ENCODE results near the gene UNC5C.
"Not testable (repeated sequence)": the region's sequence is repeated elsewhere in the genome, so short reads cannot be mapped to it uniquely, and the experiment has no call there.

Gene UNC5C

DNA sequence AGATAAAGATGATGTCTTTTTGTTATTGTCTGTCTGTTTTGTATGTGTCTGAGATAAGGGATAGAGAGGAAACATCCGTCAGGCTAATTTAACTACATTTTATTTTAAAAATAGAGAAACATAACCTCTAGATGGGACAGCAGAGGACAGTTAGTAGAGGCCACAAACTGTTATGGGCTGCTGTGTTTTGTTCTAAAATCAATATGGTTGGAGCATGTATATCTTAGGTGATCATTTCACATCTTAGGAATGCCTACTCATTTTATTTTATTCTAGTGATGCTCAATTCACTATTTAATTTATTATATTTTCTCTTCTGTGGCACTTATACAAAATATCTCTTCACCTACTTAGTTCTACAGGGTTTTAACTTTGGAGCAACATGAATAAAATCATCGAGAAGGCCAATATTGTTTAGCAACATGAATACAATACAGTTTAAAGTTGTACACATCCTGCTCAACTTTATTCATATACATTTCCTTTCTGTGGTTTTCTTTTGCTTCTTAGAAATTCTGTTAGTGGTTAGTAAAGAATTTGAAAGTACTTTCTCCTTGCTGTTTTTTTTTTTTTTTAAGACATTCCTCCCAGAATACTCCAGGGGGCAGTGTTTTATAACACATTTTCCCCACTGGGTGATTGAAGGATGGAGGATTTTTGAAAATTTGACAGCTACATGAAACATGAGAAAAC, 392.9 kb downstream of the UNC5C start:
- no peak overlapping the region for H3K4me3 ChIP-seq (ENCODE audit: low read depth, low read length)

DNA sequence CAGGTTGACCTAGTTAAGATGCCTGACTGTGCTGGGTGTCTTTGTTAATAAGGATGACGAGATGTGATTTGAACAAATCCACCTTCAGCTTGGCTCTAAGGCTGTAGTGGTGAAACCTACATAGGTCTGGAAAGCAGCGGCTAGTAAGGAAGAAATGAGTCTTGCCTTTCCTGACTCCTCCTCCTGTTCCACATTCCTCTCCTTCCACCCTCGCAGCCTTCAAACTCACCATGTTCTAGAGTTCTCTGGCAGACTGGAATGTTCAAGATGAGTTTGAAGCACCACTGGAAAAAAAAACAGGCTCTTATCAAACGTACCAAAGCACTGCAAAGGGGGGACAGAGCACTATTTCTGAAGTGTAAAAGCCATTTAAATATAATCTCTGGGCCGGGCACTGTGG, 395.6 kb downstream of the UNC5C start:
- H3K4me3 ChIP-seq (ENCODE audit: low read depth, low read length), result no peak overlapping the region

DNA sequence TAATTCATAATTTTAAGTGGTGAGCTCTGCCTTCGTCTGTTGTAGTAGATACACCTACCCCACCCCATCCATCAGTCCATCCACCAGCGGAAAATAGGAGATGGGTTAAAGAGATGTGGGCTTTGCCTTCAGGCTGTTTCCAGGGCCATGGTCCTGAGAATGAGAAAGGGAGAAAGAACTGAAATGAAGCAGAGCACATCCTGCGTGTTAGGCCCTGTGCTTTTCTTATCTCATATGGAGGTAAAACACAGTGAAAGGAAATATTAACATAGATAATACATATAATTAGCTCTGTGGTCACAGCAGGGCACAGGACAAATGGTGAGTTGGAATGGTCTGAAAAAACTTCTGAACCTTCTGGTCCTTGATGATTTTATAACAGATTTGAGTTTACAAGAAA, 397.5 kb downstream of the UNC5C start:
- no peak overlapping the region for H3K4me3 ChIP-seq (ENCODE audit: low read depth, low read length)

DNA sequence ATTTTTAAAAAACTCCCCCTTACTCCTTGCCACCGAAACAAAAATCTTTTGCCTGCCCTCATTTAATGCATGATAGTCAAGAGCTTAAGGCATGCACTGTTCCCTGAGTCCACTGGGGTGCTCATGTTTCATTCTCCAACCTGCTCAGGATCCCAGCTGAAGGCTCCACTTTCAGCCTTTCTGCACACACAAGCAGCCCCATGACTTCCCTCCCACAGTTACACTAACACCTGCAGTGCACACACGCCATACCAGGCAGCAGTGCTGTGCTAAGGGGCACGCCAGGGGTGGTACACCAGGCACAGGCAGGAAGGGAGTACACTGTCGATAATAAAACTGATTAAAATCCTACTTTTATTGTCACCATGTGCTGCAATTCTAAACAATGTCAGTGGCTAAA, 405.8 kb downstream of the UNC5C start:
- no peak overlapping the region for H3K4me3 ChIP-seq (ENCODE audit: low read depth, low read length)

DNA sequence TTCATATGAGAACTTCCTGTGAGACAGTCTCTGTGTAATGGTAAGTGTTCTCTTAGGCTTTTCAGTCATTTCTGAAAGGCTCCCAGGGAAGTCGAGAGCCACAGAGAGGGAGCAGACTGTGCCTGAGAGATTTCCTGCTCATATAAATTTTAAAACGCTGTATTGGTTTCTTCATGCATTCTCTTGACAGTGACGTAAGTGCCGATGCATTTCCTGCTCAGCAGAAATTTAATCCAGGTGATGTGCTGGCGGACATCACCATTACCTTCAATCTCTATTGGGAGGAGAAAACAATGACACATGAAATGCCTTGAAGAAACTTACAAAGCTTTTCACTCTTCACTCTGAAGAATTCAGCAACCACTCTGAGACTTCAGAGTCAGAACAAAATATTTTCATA, 407.4 kb downstream of the UNC5C start:
- H3K4me3 ChIP-seq (ENCODE audit: low read depth, low read length), result no peak overlapping the region

DNA sequence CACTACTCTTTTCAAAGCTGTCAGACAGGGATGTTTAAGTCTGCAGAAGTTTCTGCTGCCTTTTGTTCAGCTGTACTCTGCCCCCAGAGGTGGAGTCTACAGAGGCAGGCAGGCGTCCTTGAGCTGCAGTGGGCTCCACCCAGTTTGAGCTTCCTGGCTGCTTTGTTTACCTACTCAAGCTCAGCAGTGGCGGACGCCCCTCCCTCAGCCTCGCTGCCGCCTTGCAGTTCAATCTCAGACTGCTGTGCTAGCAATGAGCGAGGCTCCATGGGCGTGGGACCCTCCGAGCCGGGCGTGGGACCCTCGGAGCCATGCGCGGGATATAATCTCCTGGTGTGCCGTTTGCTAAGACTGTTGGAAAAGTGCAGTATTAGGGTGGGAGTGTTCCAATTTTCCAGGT, 409.3 kb downstream of the UNC5C start:
- H3K4me3 ChIP-seq (ENCODE audit: low read depth, low read length), result not testable (repeated sequence)

DNA sequence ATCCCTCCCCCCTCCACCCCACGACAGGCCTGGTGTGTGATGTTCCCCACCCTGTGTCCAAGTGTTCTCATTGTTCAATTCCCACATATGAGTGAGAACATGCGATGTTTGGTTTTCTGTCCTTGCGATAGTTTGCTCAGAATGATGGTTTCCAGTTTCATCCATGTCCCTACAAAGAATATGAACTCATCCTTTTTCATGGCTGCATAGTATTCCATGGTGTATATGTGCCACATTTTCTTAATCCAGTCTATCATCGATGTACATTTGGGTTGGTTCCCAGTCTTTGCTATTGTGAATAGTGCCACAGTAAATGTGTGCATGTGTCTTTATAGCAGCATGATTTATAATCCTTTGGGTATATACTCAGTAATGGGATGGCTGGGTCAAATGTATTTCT, 414.8 kb downstream of the UNC5C start:
- H3K4me3 ChIP-seq (ENCODE audit: low read depth, low read length), result not testable (repeated sequence)

DNA sequence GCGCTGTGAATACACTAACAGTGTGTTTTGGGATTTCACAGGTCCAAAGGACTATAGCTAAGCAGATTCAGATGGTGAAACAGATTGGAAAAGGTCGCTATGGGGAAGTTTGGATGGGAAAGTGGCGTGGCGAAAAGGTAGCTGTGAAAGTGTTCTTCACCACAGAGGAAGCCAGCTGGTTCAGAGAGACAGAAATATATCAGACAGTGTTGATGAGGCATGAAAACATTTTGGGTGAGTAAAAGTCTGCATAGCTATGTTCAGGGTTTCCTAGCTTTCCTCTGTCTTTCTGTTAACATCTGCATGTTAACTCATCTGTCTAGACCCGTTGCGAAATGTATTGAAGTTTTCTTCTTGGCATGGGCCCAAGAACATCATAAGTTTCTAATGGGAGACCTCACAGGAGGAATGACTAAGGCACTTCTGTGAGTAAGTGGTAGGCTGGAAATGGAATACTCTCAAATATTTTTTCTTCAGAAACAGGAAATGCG, 418.9 kb downstream of the UNC5C start:
- H3K4me3 ChIP-seq (ENCODE audit: low read depth, low read length), result no peak overlapping the region

DNA sequence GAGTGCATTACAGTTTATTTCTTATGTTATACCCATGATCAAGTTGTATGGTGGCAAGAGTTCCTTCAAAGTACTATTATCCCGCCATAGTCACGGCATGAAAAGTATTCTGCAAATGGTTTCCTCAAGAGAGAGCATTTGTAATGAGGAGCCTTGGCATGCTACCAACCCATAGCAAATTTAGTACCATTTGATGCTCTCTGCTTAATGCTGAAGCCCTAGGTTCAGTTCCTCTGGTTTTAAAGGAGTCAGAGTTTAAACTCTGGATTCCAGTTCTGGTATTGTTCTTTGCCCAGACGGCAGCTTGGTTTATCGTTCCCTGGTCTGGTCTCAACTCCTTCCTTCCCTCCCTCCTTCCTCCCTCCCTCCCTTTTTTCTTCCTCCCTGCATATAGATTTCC, 419.7 kb downstream of the UNC5C start:
- H3K4me3 ChIP-seq (ENCODE audit: low read depth, low read length), result no peak overlapping the region

DNA sequence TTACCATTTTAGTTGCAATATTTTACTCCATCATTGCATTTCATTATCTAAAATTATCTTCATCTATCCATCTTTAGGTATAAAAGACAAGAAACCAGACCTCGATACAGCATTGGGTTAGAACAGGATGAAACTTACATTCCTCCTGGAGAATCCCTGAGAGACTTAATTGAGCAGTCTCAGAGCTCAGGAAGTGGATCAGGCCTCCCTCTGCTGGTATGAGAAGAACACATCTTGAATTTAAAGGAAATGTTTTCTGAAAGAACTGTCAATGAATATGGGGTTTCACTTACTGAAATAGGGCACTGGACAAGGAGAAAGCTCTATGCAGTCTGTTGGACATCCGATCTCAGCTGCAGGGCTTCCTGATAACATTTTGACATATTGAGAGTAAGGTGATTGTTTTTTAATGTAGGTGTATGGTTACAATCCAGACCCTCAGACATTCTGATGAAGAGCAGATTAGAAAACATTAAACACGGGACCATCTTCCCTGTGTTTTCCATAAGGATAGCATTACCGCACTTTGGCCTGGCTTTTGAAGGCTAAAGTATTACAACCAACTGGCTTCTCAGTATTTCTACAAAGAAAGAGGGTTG, 423.8 kb downstream of the UNC5C start:
- H3K4me3 ChIP-seq (ENCODE audit: low read depth, low read length), result no peak overlapping the region

DNA sequence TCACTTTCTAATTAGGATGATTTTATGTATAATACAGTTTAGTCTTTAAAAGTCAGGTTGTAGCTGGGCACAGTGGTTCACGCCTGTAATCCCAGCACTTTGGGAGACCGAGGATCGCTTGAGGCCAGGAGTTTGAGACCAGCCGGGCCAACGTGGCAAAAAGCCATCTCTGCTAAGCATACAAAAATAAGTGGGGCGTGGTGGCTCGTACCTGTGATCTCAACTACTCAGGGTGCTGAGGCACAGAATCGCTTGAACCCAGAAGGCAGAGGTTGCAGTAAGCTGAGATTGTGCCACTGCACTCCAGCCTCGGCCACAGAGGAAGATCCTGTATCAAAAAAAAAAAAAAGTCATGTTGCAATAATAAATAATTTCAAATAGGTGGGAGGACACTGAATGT, 426.8 kb downstream of the UNC5C start:
- no peak overlapping the region for H3K4me3 ChIP-seq (ENCODE audit: low read depth, low read length)

DNA sequence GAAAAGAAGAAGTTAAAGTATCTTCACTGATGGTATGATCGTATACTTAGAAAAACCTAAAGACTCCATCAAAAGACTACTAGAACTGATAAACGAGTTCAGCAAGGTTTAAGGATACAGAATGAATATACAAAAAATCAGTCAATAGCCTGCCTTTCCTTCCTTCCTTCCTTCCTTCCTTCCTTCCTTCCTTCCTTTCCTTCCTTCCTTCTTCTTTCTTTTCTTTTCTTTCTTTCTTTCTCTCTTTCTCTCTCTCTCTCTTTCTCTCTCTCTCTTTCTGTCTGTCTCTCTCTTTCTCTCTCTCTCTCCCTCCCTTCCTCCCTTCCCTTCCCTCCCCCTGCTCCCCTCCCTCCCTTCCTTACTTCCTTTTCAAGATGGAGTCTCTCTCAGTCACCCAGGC, 428.3 kb downstream of the UNC5C start:
- no peak overlapping the region for H3K4me3 ChIP-seq (ENCODE audit: low read depth, low read length)

DNA sequence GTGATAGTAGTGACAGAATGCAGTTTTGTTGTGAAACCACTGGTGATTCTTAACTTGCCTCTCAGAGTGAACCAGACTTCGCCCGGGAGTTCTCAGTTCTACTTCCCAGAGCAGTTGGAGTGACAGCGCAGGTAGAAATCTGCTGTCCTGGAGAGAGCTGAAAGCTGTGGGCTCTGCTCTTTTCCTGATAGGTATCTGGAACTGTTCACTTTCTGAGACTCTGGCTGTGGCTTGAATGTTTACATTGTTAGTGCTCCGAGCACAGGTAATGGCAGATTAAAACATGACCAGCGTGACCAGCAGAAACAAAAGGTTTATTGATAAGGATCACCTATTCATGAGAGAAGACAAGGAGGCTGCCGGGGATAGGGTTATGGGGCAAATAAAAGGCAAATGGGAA, 430.3 kb downstream of the UNC5C start:
- no peak overlapping the region for H3K4me3 ChIP-seq (ENCODE audit: low read depth, low read length)

DNA sequence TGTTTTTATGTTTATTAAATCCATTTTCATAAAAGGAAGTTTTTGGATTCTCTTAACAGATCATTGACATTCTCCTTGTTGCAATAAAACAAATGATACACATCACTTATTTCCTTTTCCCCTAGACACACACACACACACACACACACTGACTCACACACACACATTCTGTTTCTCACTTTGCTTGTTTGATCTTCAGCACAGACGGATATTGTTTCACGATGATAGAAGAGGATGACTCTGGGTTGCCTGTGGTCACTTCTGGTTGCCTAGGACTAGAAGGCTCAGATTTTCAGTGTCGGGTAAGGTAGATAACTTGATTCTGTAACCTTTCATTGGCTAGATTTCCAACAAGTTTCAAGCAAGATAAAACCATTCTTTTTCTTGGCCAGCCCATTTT, 434.3 kb downstream of the UNC5C start:
- no peak overlapping the region for H3K4me3 ChIP-seq (ENCODE audit: low read depth, low read length)
